Progenitor cell of endocrine pancreas (in vitro differentiated cells): ENCODE results near the gene ELK4. TPM values are rescaled to one million over a fixed set of nuclear protein-coding genes. Genes with fewer than 3 reads are reported as not detected.
A peak's percentile ranks its signal among the peaks of the same experiment; 100 is the strongest.

Experiments
- DNase-seq: peaks from one replicate; pipeline ENCODE4 v3.0.0; 2021; ENCODE audit warnings: low spot score; ENCODE audit not compliant: unreplicated experiment
- H3K27ac Mint-ChIP-seq: 2 replicates; pipeline ENCODE4 v1.8.0; 2021; ENCODE audit warnings: mild to moderate bottlenecking, moderate library complexity, mixed read lengths
- H3K27me3 Mint-ChIP-seq: 2 replicates; pipeline ENCODE4 v1.8.0; 2021; ENCODE audit warnings: mixed read lengths
- H3K36me3 Mint-ChIP-seq: 2 replicates; pipeline ENCODE4 v1.8.0; 2022; ENCODE audit warnings: mixed read lengths; ENCODE audit not compliant: insufficient read depth
- H3K4me1 Mint-ChIP-seq: 2 replicates; pipeline ENCODE4 v1.8.0; 2021; ENCODE audit warnings: low read depth, mixed read lengths
- H3K4me3 Mint-ChIP-seq: 2 replicates; pipeline ENCODE4 v1.8.0; 2021; ENCODE audit warnings: low read depth, mild to moderate bottlenecking, moderate library complexity, mixed read lengths
- H3K9me3 Mint-ChIP-seq: 2 replicates; pipeline ENCODE4 v1.8.0; 2021; ENCODE audit warnings: low read depth, mixed read lengths
- CTCF ChIP-seq: fragments of 200-600 bp; sonication (generic); IDR thresholded peaks from one replicate; pipeline ENCODE4 v1.5.0; 2021; ENCODE audit warnings: antibody characterized with exemption, mild to moderate bottlenecking; ENCODE audit not compliant: unreplicated experiment
- total RNA-seq: library from RNA; stranded (reverse); gene quantifications from 2 replicates; pipeline ENCODE4 v1.2.1, GENCODE V29; 2021

Gene ELK4
- total RNA-seq, 1 donor from 2014 or later = 30.2 TPM

GRCh38 chr1:205672395-205672889 is 40.6 kb upstream of the ELK4 start:
- no peaks in the 10 kb centered on the region for H3K9me3 Mint-ChIP-seq
- peaks cover 57% of the 10 kb centered on the region for H3K4me1 Mint-ChIP-seq

GRCh38 chr1:205670611-205671430 is 39.0 kb upstream of the ELK4 start:
- H3K4me3 Mint-ChIP-seq = peak overlapping the region; percentile 44
- H3K27me3 Mint-ChIP-seq = no peaks in the 10 kb centered on the region
- no peak for DNase-seq
- peaks cover 43% of the 10 kb centered on the region for H3K4me1 Mint-ChIP-seq
- peak overlapping the region; percentile 90 for H3K27ac Mint-ChIP-seq
- TF ChIP-seq CTCF = no peak
- H3K36me3 Mint-ChIP-seq = no peaks in the 10 kb centered on the region
- H3K9me3 Mint-ChIP-seq = no peaks in the 10 kb centered on the region

More at GRCh38 chr1:205672395-205672889, 40.6 kb upstream of the ELK4 start:
- H3K36me3 Mint-ChIP-seq = no peaks in the 10 kb centered on the region
- peak overlapping the region; percentile 90 for H3K27ac Mint-ChIP-seq
- DNase-seq = no peak
- H3K4me3 Mint-ChIP-seq = peak overlapping the region; percentile 24
- peaks cover 2% of the 10 kb centered on the region for H3K27me3 Mint-ChIP-seq
- TF ChIP-seq CTCF = no peak

- Mint-ChIP-seq H3K4me3 (no peak overlapping the region), H3K27ac (no peak overlapping the region), H3K36me3 (no peaks in the 10 kb centered on the region), H3K27me3 (no peaks in the 10 kb centered on the region), H3K9me3 (no peaks in the 10 kb centered on the region), H3K4me1 (peaks cover 39% of the 10 kb centered on the region)
- DNase-seq = no peak
- TF ChIP-seq CTCF = no peak
Observed at GRCh38 chr1:205670150-205670446, 38.3 kb upstream of the ELK4 start.

- Mint-ChIP-seq H3K4me3 (peak overlapping the region; percentile 29), H3K27ac (peak overlapping the region; percentile 19)
- no peak for TF ChIP-seq CTCF
Observed at GRCh38 chr1:205669341-205670149, 37.7 kb upstream of the ELK4 start.

GRCh38 chr1:205668951-205669340 is 37.1 kb upstream of the ELK4 start:
- Mint-ChIP-seq H3K36me3 (peaks cover 1% of the 10 kb centered on the region), H3K9me3 (no peaks in the 10 kb centered on the region), H3K27ac (peak overlapping the region; percentile 19), H3K27me3 (no peaks in the 10 kb centered on the region), H3K4me1 (peaks cover 39% of the 10 kb centered on the region), H3K4me3 (peak overlapping the region; percentile 29)
- no peak for TF ChIP-seq CTCF
- DNase-seq = no peak

More at GRCh38 chr1:205669341-205670149, 37.7 kb upstream of the ELK4 start:
- Mint-ChIP-seq H3K27me3 (no peaks in the 10 kb centered on the region), H3K36me3 (no peaks in the 10 kb centered on the region), H3K4me1 (peaks cover 39% of the 10 kb centered on the region), H3K9me3 (no peaks in the 10 kb centered on the region)
- DNase-seq = no peak
